ENCODE data around the gene DENND4B. TPM values are rescaled to one million over a fixed set of nuclear protein-coding genes. Genes with fewer than 3 reads are reported as not detected.
"Not testable (repeated sequence)": the region's sequence is repeated elsewhere in the genome, so short reads cannot be mapped to it uniquely, and the experiment has no call there.

Gene DENND4B
- total RNA-seq, 2 experiments from 2014 or later: 102 to 107 TPM

GRCh38 chr1:153903841-153904455, 42.6 kb downstream of the DENND4B start:
- ChIA-PET CTCF (interaction anchor here (0.9 kb wide), 2 partner anchors 17 to 86 kb away, joined by 3 read pairs; no protein-coding TSS in a partner anchor), POLR2A (interaction anchor here (0.6 to 2.4 kb wide), 7 partner anchors 8 to 42 kb away, joined by 3 to 7 read pairs (median 5); partner anchors contain the start of gene GATAD2B)
- Mint-ChIP-seq H3K27me3 (no peaks in the 10 kb centered on the region), H3K4me1 (ENCODE audit: low read depth) (peaks cover 35% of the 10 kb centered on the region), H3K9me3 (peaks cover 2% of the 10 kb centered on the region), H3K27ac (no peak overlapping the region), H3K36me3 (ENCODE audit: low read depth) (peaks cover 34% of the 10 kb centered on the region), H3K4me3 (no peak overlapping the region)
- intact Hi-C loops (cut with micrococcal nuclease): no loop called here
- no peak for ATAC-seq
- no peak for DNase-seq
- TF ChIP-seq CTCF (IDR thresholded peaks at IDR 0.05): no peak

- H3K27ac Mint-ChIP-seq: no peak overlapping the region
- DNase-seq: no peak
- H3K4me3 Mint-ChIP-seq: no peak overlapping the region
- CTCF ChIA-PET: interaction anchor here (1.2 kb wide), 1 partner anchor 24 kb away, joined by 3 read pairs; no protein-coding TSS in a partner anchor
- peaks cover 22% of the 10 kb centered on the region for H3K4me1 Mint-ChIP-seq (ENCODE audit: low read depth)
- intact Hi-C loops (cut with micrococcal nuclease): no loop called here
- no peaks in the 10 kb centered on the region for H3K9me3 Mint-ChIP-seq
- ATAC-seq: no peak
- peaks cover 22% of the 10 kb centered on the region for H3K36me3 Mint-ChIP-seq (ENCODE audit: low read depth)
- no peaks in the 10 kb centered on the region for H3K27me3 Mint-ChIP-seq
- POLR2A ChIA-PET: no interaction called here
- TF ChIP-seq CTCF (IDR thresholded peaks at IDR 0.05): no peak
Measured at GRCh38 chr1:153899509-153899908, 47.0 kb downstream of the DENND4B start.

GRCh38 chr1:153895866-153896265, 50.7 kb downstream of the DENND4B start:
- intact Hi-C loops (cut with micrococcal nuclease); H3K4me3 Mint-ChIP-seq; H3K27me3 Mint-ChIP-seq; DNase-seq; CTCF ChIA-PET; ATAC-seq; H3K9me3 Mint-ChIP-seq: not testable (repeated sequence)
- POLR2A ChIA-PET: interaction anchor here (1.6 kb wide), 1 partner anchor 9 kb away, joined by 6 read pairs; no protein-coding TSS in a partner anchor
- H3K36me3 Mint-ChIP-seq (ENCODE audit: low read depth): peaks cover 25% of the 10 kb centered on the region
- peak overlapping the region; percentile 30 for H3K27ac Mint-ChIP-seq
- peaks cover 17% of the 10 kb centered on the region for H3K4me1 Mint-ChIP-seq (ENCODE audit: low read depth)

GRCh38 chr1:153891042-153891441, 55.5 kb downstream of the DENND4B start:
- CTCF ChIA-PET; H3K9me3 Mint-ChIP-seq; POLR2A ChIA-PET; H3K4me3 Mint-ChIP-seq; intact Hi-C loops (cut with micrococcal nuclease); H3K27me3 Mint-ChIP-seq; H3K27ac Mint-ChIP-seq; ATAC-seq; DNase-seq: not testable (repeated sequence)
- Mint-ChIP-seq H3K36me3 (ENCODE audit: low read depth) (peaks cover 38% of the 10 kb centered on the region), H3K4me1 (ENCODE audit: low read depth) (peaks cover 35% of the 10 kb centered on the region)

- CTCF ChIA-PET: no interaction called here
- ATAC-seq (no peak), DNase-seq (no peak)
- Mint-ChIP-seq H3K4me3 (peak overlapping the region; percentile 26), H3K27me3 (no peaks in the 10 kb centered on the region), H3K27ac (peak overlapping the region; percentile 83), H3K36me3 (ENCODE audit: low read depth) (peaks cover 39% of the 10 kb centered on the region), H3K9me3 (no peaks in the 10 kb centered on the region), H3K4me1 (ENCODE audit: low read depth) (peaks cover 38% of the 10 kb centered on the region)
- POLR2A ChIA-PET: interaction anchor here (0.7 to 1.4 kb wide), 4 partner anchors 15 to 338 kb away, joined by 3 to 5 read pairs (median 4); partner anchors contain the start of genes CREB3L4 and GATAD2B
- no peak for TF ChIP-seq CTCF (IDR thresholded peaks at IDR 0.05)
- intact Hi-C loops (cut with micrococcal nuclease): no loop called here
Measured at GRCh38 chr1:153888533-153888932, 58.0 kb downstream of the DENND4B start.

GRCh38 chr1:153886127-153886526, 60.4 kb downstream of the DENND4B start:
- peaks cover 33% of the 10 kb centered on the region for H3K36me3 Mint-ChIP-seq (ENCODE audit: low read depth)
- intact Hi-C loops (cut with micrococcal nuclease): no loop called here
- H3K9me3 Mint-ChIP-seq: no peaks in the 10 kb centered on the region
- no peak for ATAC-seq
- CTCF ChIA-PET: no interaction called here
- no peak overlapping the region for H3K4me3 Mint-ChIP-seq
- H3K27ac Mint-ChIP-seq: no peak overlapping the region
- no peak for TF ChIP-seq CTCF (IDR thresholded peaks at IDR 0.05)
- H3K4me1 Mint-ChIP-seq (ENCODE audit: low read depth): peaks cover 37% of the 10 kb centered on the region
- no peak for DNase-seq
- no peaks in the 10 kb centered on the region for H3K27me3 Mint-ChIP-seq
- POLR2A ChIA-PET: interaction anchor here (0.7 kb wide), 1 partner anchor 11 kb away, joined by 4 read pairs; no protein-coding TSS in a partner anchor

All from activated CD8-positive, alpha-beta T cell treated with anti-CD3 and anti-CD28 coated beads for 36 hours (primary cell).